Stimulated activated CD4-positive, alpha-beta T cell treated with anti-CD3 and anti-CD28 coated beads, Interleukin-12 subunit alpha, Interleukin-12 subunit beta, amount 100 ng/mL, for 48 hours (primary cell): ENCODE data around the gene NYNRIN.
A peak's percentile ranks its signal among the peaks of the same experiment; 100 is the strongest.
"Not testable (repeated sequence)": the region's sequence is repeated elsewhere in the genome, so short reads cannot be mapped to it uniquely, and the experiment has no call there.

Experiments
- DNase-seq, 3 donors: peaks; one replicate each; pipeline ENCODE4 v3.0.0-alpha.2; 2020; ENCODE audit warnings: low read depth in 2 of 3, low spot score in 1 of 3

Gene NYNRIN

DNA sequence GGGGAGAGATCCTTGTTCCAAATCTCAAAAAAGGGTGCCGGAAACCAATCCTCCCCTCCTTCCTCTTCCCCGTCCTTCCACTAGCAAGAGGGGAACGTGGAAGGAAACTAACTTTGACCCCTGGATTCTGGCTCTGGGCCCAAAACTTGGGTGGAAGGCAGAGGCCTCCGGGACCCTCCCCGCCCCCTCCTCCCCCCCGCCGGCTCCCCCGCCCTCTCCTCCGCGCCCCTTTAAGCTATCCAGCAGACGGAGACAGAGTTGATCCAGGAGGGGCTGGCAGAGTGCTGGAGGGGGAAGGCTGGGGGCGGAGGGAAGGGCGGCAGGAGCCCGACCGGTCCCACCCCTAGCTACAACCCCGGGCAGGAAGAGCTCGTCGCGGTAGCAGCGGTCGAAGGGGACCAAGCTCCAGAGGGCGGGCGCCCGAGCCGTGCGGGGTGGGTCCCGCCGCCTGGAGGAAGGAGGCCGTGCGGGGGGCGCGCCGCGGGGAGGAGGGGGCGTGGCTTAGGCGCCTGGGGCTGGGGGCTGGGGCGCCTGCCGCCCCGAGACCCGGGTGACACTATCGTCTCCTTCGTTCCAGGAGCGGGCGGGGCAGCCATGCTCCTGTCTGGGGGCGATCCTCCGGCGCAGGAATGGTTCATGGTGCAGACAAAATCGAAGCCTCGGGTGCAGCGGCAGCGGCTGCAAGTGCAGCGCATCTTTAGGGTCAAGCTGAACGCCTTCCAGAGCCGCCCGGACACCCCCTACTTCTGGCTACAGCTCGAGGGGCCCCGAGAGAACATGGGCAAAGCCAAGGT, at the start of gene NYNRIN:
Gene NYNRIN, plus strand, starts transcription at position 351 of the 794 bp plus-strand sequence. Its CDS starts 244 bp downstream, at position 595.
- no peak for DNase-seq

- no peak for DNase-seq
Observed at GRCh38 chr14:24349742-24350141, 49.1 kb upstream of the NYNRIN start.

DNA sequence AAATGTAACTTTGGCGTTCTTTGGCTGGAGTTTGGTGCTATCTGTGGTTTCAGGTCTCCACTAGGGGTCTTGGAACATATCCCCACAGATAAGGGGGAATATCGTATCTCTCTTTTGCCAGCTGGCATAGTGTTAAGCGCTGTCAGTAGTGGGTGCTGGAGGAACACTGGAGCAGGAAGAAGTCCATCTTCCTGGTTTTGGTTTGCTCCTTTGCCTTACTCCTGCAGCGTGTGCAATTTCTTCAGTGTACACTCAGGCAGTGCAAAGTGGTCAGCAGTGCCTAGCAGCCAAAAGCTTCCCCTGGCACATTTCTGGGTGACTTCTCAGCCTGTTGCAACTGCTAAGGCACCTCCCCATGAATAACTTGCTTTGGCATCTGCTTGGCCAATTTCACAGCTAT, 47.3 kb upstream of the NYNRIN start:
- DNase-seq = no peak

DNA sequence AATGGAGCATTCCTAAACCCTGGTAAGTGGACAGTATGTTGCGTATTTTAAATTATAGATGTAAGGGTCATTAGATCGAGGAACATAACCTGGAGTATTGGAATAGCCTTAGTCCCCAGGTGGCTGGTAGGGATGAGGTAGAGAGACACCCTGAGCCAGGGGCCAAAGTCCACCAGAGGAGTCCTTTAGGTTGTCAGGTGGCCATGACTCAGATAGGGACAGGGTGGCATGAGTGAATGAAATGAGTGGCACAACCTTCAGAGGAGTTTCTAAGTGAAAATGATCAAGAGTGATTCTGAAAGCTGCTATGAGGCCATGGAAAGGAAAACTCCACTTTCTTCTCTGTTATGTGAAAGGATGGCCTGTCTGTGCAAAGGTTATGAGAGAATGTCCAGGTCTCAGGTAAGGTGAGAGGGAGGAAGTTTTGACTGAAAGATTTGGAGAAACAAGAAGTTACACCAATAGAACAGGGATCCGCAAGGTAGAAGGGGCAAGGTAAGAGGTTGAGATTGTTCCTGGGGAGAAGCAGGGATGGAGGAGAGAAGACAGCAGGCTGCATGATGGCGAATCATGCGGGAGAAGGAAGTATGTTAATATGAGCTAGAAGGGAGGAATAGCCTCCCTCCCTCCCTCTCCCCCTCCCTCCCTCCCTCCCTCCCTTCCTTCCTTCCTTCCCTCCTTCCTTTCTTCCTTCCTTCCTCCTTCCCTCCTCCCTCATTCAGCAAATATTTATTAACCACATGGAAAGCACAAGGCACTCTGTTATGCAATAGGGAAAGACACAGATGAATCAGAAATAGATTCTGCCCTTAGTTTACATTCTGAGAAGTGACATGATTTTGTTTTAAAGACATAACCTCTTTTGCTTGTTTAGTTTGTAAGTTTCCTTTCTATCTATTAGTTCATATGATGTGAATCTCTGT, 45.0 kb upstream of the NYNRIN start:
- no peak for DNase-seq

DNA sequence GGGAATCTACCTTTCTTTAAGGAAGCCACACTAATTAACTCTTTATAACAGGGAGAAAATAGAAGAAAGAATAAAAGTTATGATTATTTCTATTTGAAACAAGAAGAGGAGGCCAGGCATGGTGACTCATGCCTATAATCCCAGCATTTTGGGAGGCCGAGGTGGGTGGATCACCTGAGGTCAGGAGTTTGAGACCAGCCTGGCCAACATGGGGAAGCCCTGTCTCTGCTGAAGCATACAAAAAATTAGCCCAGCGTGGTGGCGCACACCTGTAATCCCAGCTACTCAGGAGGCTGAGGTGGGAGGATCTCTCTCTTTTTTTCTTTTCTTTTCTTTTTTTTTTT, 44.3 kb upstream of the NYNRIN start:
- DNase-seq = not testable (repeated sequence)

GRCh38 chr14:24355009-24355408, 43.8 kb upstream of the NYNRIN start:
- no peak for DNase-seq

DNA sequence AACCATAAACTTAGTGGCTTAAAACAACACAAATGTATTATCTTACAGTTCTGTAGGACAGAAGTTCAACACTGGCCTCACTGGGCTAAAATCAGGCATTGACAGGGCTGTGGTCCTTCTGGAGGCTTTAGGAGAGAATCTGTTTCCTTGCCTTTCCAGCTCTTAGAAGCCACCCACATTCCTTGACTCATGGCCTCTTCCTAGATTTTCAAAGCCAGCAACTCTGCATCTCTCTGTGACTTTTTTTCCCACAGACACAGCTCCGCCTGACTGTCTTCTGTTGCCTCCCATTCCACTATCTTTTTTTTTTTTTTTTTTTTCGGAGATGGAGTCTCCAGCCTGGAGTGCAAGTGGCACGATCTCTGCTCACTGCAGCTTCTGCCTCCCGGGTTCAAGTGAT, 42.6 kb upstream of the NYNRIN start:
- no peak for DNase-seq

DNA sequence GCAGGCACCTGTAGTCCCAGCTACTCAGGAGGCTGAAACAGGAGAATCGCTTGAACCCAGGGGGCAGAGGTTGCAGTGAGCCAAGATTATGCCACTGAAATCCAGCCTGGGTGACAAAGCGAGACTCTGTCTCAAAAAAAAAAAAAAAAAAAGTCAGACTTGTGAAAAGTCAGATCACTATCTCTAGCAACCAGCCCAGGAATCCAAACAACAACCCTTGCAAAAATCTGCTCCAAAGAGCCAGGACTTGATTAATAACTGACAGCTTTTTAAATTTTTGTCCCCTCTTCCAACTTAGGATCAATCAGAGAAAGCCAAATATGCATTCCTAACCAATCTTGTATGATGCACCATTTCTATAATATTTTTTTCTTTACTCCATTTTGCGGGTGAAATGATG, 38.5 kb upstream of the NYNRIN start:
- no peak for DNase-seq

DNA sequence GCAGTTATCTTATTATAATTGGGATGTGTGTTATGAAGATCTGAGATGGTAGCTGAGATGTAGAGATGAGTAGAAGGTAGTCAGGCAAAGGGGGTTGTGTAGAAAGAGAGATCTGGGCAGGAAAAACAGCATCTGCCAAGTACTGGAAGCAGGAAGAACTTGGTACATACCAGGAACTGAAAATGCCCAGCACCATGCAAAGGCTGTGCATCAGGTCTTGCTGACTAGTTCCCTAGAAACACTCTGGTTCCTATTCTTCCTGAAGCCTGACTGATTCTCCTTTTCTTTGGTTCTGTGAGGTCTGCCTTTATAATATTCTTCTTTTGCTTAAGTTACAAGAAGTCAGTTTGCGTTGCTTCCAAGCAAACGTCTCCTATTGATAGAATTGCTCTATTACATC, 37.5 kb upstream of the NYNRIN start:
- DNase-seq = no peak

- DNase-seq = no peak
Observed at GRCh38 chr14:24362241-24362960, 36.4 kb upstream of the NYNRIN start.

GRCh38 chr14:24363401-24363800, 35.4 kb upstream of the NYNRIN start:
- no peak for DNase-seq

GRCh38 chr14:24364841-24365240, 34.0 kb upstream of the NYNRIN start:
- no peak for DNase-seq

- peak; percentile 52 to 69 (median 56) for DNase-seq
Observed at GRCh38 chr14:24365600-24366412, 33.0 kb upstream of the NYNRIN start.

GRCh38 chr14:24366413-24366720, 32.4 kb upstream of the NYNRIN start:
- no peak for DNase-seq

GRCh38 chr14:24366721-24367513, 31.9 kb upstream of the NYNRIN start:
- DNase-seq = peak in 2 of 3 donors; percentile 8

- peak in 1 of 3 donors; percentile 11 for DNase-seq
Observed at GRCh38 chr14:24367514-24368211, 31.1 kb upstream of the NYNRIN start, which contains the start of gene NFATC4. NFATC4 (plus strand) TSS chr14:24368184; CDS start chr14:24368341, 157 bp downstream.

- DNase-seq = no peak
Observed at GRCh38 chr14:24368212-24368561, 30.6 kb upstream of the NYNRIN start.

GRCh38 chr14:24368562-24369252, 30.1 kb upstream of the NYNRIN start:
- no peak for DNase-seq

DNA sequence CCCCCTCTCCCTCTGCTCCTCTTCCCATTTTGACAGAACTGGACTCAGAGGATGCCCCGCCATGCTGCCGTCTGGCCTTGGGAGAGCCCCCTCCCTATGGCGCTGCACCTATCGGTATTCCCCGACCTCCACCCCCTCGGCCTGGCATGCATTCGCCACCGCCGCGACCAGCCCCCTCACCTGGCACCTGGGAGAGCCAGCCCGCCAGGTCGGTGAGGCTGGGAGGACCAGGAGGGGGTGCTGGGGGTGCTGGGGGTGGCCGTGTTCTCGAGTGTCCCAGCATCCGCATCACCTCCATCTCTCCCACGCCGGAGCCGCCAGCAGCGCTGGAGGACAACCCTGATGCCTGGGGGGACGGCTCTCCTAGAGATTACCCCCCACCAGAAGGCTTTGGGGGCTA, 29.3 kb upstream of the NYNRIN start:
- DNase-seq = no peak
